Hippocampal formation (tissue), 2 donors: ENCODE data around the gene ARHGAP23.

Source experiments
- DNase-seq, 2 donors: peaks; one replicate each; lab custom pipeline; 2025; lab: John Stamatoyannopoulos, UW

ARHGAP23 gene

DNA sequence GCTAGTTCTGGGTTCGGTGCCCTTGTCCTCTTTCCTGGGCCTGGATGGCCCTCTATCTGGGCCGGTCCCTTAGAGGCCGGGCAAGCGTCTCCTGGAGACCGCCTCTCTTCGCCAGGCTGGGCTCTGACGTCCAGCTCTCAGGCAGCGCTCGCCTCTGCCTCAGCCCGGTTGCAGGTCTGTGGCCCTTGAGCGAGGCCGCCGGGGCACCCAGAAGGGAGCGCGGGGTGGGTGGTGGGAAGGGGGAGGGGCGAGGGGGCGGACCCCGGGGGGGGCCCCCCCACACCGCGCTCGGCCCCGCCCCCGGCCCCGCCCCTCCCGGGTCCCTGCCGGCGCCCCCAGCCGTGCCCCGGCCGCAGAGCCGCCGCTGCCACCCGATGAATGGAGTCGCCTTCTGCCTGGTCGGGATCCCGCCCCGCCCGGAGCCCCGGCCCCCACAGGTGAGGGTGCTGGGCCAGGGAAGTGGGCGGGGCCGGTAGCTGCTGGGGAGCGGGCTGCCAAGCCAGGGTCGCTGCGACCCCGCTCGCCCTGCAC lies at the start of gene ARHGAP23:
Gene ARHGAP23, plus strand, starts transcription at position 353 of the 531 bp plus-strand sequence. Its CDS starts 22 bp downstream, at position 375.
- peak; percentile 52 to 72 for DNase-seq

DNA sequence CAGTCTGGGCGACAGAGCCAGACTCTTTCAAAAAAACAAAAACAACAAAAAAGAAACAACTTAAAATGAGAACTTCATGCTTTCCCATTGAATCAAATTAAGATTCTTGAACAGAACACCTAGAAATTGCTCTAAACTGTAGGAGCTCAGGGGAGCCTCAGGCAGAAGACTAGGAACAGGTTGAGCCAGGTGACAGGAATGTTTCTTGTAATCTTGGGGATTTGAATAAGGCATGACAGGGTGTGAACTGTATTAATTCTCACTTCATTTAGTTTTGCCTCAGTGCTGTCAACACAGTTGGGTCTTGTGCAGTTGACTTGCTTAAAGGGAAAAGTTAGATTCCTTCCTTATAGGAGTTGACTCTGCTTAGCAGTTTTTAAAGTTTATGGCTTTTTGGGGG lies 48.8 kb upstream of the ARHGAP23 start:
- DNase-seq: no peak

DNA sequence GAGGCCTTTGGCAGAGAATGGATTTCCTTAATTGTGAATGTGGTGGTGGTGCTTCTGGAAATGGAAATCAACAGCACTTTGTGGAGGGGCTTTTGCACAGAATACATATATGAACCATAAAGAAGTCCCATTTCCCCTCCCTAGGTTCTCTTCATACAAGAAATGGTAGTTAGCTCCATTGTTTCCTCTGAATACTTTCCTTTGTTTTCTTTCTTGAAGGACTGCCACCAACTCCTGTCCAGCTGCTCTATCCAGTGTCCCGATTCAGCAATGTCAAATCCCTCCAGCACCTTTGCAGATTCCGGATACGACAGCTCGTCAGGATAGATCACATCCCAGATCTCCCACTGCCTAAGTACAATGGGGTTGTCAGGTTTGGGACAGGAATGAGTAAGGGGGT lies 33.2 kb upstream of the ARHGAP23 start:
- DNase-seq: no peak

DNA sequence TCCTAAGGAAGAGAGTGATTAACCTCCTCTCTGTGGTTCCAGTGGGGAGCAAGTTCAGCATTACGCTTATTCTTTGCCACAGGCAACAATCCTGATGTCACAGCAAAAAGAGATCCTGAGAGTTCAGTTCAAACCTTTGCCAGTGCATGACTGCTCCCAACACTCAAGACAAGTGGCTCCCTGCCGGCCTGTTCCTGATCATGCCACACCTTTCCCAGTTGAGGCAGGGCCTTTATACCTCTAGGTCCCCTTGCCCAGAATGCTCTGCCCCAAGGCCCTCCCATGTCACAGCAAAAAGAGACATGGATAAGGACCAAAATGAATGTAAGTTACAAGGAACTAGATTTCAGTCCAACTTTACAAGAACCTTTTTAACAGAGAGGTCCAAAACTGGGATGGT lies 31.0 kb upstream of the ARHGAP23 start:
- no peak for DNase-seq

DNA sequence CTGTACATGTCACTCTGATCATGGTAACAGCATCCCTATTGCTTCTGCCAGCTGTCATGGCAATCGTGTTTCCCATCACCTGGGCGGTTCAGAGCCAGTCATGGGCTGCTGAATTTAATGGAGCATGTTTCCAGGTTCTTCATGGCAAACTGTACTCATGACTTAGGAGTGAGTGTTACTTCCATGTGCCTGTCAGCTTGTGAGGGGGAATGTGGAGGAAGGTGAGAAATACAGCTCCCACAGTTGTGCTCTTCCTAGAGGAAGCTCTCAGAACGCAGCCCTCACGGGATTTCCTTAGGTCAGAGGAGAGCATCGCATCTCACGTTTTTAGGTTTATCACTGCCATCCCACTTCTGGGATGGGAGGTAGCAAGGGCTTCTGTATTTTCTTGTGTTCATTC lies 28.0 kb upstream of the ARHGAP23 start:
- no peak for DNase-seq

DNA sequence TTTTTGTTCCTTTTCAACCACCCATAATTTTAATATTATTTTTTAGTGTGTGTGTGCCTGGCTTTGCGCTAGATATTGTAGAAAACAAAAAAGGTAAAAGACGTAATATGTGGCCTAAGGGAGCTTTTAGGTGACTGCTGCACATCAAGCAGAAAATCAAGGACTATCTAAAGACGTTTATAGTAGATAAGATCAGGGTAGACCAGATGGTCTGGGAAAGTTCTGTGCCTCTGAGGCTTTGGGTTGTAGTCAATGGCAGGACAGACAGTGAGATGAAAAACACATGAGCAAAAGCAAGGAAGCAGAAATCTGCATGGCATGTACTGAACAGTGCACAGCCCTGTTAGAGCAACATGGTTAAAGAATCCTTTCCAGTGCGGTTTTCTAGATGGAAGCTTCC lies 26.8 kb upstream of the ARHGAP23 start:
- no peak for DNase-seq

DNA sequence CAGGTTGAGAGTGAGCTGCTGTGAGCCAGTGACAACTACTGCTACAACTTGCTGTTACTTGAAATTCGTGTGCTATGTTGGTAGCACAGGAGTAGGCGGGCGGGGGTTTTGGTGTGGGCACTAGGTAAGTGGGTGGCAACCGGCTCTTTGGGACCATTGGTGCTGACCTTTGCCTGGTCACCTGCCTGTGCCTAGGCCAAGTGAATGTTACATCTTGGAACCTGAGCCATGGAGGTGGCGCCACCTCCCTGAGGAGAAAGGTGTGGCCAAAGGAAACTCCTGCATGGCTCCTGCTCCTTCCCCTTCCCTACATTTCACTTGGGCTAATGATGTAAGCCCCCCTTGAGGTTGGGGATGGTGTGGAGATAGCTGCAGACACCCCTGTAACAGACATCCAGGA lies 25.4 kb upstream of the ARHGAP23 start:
- no peak for DNase-seq

DNA sequence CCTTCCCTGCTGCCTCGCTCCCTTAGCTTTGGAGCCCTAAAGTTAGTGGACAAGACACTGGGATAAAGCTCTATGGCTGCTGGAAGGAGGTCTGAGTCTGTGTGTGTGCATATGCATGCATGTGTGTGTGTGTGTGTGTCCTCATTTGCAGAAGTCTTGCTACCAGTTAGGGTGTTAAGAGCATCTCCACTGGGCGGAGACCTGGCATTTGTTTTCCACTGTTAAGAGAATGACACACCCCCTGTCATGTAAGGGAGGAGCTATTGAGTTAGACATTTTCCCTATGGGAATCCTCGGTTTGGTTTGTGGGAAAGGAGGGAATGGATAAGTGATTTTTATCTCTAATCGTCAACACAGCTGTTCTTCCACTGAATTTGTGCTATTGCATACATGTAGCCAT lies 24.8 kb upstream of the ARHGAP23 start:
- DNase-seq: no peak

DNA sequence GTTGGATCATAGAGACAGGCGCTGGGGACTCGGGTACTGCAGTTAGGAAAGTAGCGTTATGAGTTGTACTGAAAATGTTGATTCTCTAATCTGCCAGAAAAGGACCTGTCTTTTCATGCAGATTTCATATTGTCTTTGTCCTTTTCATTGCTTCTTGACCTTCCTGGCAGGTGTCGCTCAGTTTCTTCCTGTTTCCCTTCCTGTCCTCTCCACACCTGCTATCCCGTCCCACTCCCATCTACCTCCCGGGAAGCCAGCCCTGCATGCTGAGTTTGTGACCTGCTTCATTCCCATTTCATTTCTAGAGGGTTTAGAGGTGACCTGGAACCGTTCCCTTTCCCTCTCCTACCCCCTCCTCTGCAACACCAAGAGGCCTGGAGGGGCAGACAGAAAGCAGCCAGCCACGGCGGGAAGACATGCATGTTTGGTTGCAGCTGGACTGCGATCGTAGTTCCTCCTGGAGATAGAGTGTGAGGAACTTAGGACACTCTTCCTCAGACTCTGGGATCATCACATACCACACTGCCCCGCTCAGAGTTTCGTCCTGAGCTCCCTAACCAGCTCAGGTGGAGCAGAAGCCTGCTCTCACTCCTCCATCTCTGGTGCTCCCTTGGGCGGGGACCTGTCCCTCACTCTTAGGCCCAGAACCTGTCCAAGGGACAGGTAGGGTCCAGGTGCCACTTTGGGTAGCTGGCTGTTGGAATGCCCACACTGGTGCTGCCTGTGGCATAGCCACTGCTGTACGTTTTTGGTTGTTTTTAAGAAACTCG lies 23.9 kb upstream of the ARHGAP23 start:
- DNase-seq: no peak

DNA sequence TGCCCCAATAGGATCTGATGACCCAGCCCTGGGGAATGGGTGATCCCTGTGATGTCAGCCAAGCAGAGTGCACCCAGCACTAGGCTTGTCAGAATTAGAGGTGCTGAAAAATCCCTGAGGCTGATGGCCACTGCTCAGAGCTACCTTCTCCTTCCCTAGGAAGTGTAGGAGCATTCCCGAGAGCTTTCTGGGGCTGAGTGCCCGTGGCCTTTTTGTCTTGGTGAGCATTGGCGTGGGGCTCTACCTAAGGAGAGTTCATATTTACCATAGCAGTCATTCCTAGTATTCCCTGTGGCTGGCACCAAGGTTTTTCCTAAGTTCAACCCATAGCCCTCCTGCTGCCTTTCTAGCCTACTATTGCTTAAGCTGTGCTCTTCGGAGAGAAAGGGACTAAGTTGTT lies 22.6 kb upstream of the ARHGAP23 start:
- DNase-seq: no peak

GRCh38 chr17:38410201-38410600 lies 18.1 kb upstream of the ARHGAP23 start:
- DNase-seq: no peak

GRCh38 chr17:38415250-38416194 lies 12.7 kb upstream of the ARHGAP23 start:
- no peak for DNase-seq

DNA sequence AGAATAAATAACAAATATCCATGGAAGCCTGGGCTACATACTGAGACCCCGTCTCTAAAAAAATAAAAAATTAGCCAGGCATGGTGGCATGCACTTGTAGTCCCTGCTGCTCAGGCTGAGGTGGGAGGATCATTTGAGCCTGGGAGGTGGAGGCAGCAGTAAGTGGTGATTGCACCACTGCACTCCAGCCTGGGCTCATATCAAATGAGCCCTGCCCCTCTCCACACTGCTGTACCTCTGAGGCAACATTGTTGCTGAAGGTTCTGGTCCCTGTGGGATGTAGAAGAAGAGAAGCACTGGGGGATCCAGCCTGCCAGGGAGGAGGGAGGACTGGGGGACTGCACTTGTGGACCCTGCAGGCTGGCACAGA lies 11.4 kb upstream of the ARHGAP23 start:
- DNase-seq: no peak

DNA sequence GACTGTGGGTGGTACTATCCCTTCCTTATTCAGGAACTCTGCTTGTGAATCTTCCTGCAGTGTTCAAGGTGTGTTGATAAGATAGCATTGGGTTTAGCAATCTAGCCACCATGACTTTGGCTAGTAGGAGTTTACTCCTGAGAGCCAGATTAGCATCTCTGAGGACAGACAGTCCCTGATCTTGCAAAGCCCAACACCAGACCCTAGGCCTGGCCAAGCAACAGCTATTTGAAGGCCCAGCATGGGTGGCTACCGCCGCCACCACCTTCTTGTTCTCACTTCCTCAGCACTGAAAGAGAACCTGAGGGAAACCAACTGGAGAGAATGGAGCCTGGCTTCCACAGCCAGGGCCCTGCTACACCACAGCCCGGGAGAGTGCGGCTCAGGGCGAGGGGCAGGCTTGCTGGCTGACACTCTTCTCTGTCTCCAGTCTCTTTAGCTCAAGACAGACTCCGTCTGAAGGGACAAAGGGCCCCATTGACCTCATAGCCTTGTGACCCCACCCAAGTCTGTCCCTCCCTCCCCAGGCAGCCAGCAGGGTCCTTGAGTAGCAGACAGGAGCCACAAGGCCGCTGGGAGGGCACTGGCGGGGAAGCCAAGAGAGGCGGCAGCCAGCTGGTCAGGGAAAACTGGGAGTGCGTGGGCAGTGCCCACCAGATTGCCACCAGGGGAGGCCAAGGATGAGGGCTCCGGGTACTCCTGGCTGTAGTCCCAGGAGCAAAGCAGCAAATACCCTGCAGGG lies 10.9 kb upstream of the ARHGAP23 start:
- DNase-seq: no peak

GRCh38 chr17:38418062-38418692 lies 10.1 kb upstream of the ARHGAP23 start:
- no peak for DNase-seq

DNA sequence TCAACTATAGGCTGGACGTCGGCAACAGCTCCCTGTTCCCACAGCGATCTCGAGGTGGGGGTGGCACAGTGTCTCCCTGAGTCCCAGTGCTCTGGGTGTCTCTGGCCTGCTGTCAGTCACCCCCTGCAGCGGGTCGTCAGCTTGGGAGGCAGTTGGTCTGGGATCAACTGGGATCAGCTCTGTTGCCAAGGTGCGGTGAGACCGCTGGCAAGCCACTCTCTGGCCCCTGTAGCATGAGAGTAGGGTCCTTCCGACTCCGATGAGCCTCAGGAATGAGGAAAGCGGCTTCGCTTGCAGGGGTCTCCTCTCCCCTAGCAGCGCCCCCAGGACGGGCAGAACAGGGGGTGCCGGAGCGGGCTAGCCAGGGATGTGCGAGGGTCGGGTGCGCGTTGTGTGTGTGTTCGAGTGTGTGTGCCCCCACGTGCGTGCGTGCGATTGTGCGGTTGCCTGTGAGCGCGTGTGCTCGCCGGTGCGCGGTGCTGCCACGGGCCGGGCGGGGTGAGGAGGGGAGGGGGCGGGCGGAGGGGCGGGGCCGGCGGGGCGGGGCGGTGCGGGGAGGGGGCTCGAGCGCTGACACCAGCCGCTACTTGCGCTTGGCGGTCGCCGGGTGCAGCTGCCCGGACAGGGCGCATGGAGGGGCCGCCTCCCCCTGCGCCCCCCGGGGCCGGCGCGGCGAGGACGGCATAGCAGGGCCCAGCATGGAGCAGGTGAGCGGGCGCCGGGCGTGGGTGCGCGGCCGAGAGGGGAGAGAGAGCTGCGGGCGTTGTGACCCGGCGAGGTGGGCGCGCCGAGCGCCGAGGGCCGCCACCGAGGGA lies 9.4 kb upstream of the ARHGAP23 start:
- no peak for DNase-seq

DNA sequence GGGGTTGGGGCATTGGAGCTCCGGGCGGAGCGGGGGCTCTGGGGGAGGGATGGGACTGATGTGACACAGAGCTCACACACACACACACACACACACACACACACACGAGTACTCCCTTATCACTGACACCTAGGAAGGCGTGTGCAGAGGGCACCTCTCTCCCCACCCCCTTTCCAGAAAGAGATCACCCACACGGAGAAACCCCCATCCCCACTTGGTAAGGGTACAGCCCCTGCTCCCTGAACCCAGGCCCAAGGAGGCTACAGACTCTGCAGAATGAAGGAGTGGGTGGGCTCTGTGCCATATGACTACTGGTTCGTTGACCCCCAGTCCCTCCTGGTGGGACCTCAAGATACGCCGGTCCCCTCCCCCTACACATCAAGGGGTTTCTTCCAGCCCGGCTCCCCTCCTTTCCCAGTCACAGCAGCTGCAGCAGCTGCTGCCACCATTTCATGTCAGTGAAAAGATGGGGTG lies 8.7 kb upstream of the ARHGAP23 start:
- no peak for DNase-seq

DNA sequence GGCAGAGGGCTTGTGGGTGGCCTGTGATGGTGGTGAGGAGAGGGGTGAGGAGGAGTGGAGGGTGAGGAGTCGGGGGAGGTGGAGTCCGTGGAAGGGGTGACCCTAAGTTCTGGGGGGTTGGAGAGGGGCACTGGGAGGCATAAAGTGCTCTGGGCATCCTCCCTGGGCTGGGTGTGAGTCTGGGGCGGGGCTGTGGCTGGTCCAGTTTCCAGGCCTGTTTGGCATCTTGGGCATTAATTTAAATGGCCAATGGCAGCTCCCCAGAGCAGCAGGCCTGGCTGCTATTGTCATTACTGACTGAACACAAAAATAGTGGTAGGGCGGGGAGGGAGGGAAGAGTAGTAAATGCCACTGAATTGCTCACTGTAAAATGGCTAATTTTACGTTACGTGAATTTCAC lies 7.7 kb upstream of the ARHGAP23 start:
- no peak for DNase-seq

GRCh38 chr17:38421171-38421841 lies 7.0 kb upstream of the ARHGAP23 start:
- DNase-seq: no peak
